Hematopoietic multipotent progenitor cell (in vitro differentiated cells): Measurements from ENCODE around the gene SLC39A11. TPM values are rescaled to one million over a fixed set of nuclear protein-coding genes. Genes with fewer than 3 reads are reported as not detected.

Experiments
- DNase-seq, 3 donors: peaks; one replicate each; pipeline ENCODE4 v3.0.0-alpha.2; 2011 to 2015; ENCODE audit warnings: low read depth in 2 of 3, low spot score in 2 of 3
- total RNA-seq: library from RNA; depleted of rRNA; stranded (reverse); fragments of >200 nt; gene quantifications from one replicate; pipeline ENCODE4 v1.2.3, GENCODE V29; 2012

SLC39A11 gene
- total RNA-seq, 1 donor, result 26.4 TPM

DNA sequence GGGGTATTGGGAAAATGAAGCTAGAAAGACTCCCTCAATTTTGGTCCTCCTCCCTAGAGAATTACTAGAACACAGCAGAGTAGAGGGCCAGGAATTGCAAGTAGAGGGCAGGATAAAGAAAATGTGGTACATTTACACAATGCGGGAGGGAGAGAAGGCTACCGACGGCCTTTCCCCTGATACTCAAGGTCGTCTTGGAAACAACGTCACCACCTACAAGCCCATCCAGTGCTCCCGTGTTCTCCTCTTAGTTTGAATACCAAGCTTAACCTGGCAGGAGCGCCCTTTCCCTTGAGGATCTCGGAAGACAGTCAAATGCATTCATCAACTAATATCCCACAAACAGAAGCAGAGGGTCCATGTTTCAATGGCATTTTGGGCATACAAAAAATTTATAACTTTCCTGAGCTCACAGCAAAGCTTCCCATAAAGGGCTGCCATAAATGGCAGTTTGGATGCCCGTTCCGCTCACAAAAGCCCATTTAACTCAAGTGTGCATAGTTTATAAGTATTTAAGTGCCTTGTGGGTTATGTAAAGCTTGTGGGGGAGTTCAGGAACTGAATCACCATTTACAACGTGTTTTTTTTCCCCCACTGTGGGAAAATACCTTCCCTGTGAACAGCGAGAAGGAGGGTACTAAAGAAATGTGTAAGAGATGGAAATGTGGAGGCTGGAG is 414.6 kb downstream of the SLC39A11 start:
- DNase-seq, result no peak

GRCh38 chr17:72677108-72677507 is 415.4 kb downstream of the SLC39A11 start:
- no peak for DNase-seq

DNA sequence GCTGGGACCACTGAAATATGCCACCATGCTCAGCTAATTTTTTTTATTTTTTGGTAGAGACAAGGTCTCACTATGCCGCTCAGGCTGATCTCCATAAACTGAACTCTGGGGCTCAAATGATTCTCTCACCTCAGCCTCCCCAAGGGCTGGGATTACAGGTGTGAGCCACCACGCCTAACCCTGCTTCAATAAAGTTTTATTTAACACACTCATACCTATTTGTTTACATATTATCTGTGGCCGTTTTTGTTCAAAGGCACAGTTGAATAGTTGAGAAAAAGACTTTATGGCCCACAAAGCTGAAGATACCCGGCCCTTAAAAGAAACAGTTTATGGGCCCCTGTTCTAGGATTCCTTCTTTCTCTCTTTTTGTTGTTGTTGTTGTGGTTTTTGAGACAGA is 419.8 kb downstream of the SLC39A11 start:
- no peak for DNase-seq

DNA sequence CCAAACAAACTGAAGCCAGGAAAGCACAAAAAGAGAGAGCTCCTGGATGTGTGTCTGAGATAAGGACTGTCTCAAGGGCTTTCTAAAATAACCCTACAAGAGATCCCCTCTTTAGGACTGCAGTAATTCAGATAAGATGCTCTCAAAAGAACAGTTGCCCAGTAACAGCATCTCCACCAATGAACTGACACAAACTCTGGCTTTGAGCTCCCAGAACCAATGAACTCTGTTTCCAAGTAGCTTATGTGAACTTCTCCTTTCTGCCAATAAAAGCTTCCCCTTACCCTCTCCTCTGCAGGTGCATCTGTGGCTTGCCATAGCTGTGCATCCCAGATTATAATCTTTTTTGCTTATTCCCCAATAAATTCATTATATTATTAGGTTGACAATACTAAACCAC is 421.5 kb downstream of the SLC39A11 start:
- peak in 2 of 3 donors; percentile 47 to 78 for DNase-seq

GRCh38 chr17:72667096-72668063 is 425.1 kb downstream of the SLC39A11 start:
- no peak for DNase-seq

- no peak for DNase-seq
These were observed 426.3 kb downstream of the SLC39A11 start for GRCh38 chr17:72665852-72666851.

GRCh38 chr17:72662827-72663190 is 429.7 kb downstream of the SLC39A11 start:
- no peak for DNase-seq

DNA sequence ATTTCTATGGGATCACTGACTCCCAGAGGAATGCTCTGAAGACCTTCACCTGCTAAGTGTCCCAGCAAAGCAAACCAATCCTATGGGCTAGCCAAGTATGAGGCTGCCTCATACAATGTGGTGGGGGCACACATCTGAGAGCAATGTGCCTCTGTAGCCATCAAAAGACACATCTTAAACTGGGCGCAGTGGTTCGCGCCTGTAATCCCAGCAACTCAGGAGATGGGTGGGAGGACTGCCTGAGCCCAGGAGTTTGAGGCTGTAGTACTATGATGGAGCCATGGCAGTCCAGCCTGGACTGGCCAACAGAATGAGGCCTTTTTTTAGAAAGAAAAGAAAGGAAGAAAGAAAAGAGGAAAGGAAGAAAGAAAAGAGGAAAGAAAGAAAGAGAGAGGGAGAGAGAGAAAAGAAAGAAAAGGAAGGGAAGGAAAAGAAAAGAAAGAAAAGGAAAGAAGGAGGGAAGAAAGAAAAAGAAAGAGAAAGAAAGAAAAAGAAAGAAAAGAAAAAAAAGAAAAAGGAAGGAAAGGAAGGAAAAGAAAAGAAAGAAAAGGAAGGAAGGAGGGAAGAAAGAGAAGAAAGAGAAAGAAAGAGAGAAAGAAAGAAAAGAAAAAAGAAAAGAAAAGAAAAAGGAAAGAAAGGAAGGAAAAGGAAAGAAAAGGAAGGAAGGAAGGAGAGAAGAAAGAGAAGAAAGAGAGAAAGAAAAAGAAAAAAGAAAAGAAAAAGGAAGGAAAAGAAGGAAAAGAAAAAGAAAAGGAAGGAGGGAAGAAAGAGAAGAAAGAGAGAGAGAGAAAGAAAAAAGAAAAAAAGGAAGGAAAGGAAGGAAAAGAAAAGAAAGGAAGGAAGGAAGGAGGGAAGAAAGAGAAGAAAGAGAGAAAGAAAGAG is 430.3 kb downstream of the SLC39A11 start:
- no peak for DNase-seq

DNA sequence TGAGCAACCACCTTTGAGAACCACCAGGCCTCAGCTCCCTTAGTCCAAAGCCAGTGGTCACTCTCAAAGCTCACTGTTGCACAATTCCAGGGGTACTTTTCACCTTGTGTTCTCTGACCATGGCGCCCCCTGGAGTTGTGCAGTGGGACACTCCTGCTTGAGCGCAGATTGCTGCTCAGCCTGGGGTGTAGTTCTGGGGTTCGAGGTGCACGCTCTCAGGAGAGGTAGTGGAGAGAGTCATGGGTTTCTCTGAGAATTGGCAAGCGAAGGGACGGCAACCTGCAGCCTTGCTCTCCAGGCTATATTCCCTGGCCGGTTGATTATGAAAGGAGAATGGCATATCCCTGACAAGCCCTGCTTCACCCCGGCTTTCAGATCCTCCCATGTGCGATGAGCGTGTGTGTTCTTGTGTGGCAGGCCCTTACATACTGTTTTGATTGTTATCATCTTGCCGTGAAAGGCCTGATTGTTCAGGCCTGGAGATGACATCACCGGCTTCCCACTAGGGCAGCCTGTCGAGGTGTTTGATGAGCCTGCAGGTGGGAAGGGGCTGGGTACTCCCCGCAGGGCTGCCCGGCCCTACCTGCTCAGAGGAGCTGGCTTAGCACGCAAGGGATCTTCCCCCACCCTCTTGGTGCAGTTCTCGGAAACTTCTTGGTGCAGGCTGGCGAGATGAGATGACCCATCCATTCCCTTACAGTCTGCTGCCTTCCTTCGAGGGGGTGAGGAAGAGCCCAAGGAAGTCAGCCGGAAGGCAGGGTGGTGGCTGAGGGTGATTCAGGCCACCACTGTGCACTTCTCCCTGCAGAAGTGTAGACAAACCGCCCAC is 431.2 kb downstream of the SLC39A11 start:
- DNase-seq, result no peak

DNA sequence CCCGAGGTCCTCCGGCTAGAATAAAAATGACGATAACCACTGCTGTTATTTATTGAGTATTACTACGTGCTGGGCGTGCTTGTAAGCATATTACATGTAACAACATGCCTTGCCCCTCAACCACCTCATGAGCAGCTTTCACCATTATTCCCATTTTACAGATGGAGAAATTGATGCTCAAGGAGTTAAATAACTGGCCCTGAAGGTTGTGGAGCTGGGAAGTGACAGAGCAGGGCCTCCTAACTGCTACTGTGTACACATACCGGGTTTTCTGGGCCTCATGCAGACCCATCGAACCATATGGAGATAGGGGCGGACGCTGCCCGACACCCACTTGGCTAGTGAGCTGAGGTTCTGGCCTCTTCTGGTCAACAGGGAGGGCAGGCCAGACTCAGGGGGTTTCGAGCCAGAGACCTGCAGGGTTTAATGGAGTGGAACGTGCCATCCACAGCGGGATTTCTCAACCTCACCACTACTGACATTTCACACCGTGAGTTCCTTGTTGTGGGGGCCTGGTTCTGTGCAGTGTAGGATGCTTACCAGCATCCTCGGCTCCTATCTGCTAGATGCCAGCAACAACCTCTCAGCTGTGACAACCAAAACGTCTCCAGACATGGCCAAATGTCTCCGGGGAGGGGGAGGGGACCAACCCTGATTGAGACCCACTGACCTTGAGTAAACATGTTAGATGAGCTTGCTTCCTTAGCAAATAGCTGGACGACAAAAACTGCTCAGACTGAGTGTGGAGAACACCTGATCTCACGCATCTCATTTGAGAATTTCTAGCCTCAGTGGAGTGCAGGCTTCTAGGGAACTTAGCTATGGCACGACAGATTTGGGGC is 432.0 kb downstream of the SLC39A11 start:
- DNase-seq, result no peak

DNA sequence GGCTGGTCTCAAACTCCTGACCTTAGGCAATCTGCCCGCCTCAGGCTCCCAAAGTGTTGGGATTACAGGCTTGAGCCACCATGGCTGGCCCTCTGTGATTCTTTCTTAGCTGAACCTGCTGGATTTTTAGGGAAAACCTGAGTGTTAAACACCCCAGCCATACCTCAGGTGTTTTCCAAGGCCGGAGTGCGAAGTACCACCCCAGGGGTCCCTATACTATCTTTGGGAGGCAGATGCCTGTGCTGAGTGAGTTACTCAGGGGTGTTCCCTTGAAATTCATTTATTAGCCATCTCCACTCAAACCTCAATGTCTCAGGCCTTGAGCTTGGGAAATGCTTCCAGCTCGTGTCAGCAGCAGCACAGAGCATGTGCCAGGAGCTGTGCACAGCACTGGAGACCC is 432.7 kb downstream of the SLC39A11 start:
- DNase-seq, result no peak

DNA sequence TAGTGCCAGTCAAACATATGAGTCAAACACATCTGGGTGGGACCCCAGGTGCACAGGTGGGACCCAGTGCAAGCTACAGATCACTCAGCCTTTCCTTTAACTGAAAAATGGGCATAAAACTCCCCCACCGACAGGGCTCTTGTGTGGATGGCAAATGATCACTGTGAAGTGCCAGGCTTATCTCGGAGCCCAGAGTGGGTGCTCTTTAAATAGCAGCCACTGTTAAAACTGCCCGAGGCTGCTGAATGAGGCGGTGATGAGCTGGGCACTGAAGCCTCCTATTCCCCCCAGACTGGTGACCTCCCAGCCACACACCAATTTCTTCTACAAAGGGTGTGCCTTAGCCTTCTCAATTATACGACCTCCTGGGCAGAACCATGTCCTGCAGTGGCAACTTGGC is 433.8 kb downstream of the SLC39A11 start:
- no peak for DNase-seq

GRCh38 chr17:72657467-72658317 is 434.8 kb downstream of the SLC39A11 start:
- no peak for DNase-seq

- no peak for DNase-seq
These were observed 436.2 kb downstream of the SLC39A11 start for GRCh38 chr17:72656130-72656763.

DNA sequence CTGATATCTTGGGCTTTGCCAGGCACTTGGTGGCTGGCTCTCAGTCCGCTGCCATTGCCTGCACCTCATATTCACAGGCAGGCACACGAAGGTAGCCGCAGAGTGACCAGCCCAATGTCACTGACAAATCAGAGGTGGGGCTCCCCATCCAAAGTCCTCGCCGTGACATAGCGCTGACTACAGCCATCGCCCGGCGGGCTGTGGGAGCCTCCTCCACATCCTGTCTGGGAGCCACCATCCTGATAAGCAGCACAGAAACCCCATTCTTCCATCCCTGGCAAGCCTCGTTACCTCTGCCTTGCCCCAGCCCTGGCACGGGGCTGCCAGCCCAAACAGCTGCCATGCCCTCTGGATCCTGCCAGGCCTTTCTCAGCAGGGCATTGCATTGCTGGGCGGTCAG is 437.8 kb downstream of the SLC39A11 start:
- DNase-seq, result no peak

- DNase-seq, result no peak
These were observed 440.5 kb downstream of the SLC39A11 start for GRCh38 chr17:72651988-72652387.

DNA sequence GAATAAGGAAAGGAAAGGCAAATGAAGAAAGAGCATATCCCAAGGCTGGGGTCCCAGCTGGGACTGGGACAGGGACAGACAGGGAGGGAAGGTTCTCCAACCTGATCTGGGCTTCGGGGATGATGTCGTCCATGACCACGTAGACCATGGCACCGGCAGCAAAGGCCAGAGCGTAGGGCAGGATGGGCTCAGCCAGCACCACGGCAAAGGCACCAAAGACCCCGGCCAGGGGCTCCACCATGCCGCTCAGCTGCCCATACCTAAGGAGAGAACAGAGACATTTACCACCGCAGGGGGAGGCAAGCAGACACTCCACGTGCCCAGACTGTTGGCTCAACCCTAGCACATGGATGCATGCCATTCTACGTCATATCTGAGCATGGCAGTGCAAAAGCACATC is 443.8 kb downstream of the SLC39A11 start:
- DNase-seq, result no peak
